Effector CD4-positive, alpha-beta T cell (primary cell): ENCODE results near the gene NUMA1.

Experiments
- DNase-seq: peaks from one replicate; pipeline ENCODE4 v3.0.0-alpha.2; 2020

NUMA1 gene

DNA sequence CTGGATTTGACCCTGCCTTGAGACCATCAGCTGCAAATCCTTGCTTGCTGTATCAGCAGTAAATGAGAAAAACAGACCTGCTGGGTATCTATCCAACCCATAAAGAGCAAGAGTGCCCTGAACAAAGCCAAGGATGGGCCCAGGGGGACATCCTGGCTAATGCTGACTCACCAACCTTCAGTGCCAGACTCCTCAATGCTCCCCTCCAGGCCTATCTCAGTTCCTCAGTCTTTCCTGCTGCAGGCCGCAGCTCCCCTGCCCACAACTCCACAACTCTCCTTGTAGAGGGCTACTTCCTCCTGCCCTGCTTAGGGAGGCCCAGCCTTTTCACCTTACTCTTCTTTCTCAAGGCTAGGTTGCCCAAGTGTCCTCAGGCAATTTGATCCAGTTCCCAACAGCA is 20.1 kb upstream of the NUMA1 start:
- DNase-seq = no peak

DNA sequence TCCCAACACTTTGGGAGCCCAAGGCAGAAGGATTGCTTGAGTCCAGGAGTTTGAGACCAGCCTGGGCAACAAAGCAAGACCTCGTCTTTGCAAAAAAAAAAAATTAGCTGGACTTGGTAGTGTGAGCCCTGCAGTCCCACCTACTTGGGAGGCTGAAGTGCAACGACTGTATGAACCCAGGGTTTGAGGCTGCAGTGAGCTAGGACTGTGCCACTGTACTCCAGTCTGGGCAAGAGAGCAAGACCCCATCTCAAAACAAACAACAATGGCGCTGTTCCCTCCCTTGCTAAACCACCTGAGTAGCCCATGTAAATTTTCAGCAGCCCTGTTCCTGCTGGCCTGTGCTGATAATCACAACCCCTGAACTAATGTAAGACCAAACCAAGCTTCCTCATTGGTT is 19.7 kb upstream of the NUMA1 start:
- DNase-seq = no peak

DNA sequence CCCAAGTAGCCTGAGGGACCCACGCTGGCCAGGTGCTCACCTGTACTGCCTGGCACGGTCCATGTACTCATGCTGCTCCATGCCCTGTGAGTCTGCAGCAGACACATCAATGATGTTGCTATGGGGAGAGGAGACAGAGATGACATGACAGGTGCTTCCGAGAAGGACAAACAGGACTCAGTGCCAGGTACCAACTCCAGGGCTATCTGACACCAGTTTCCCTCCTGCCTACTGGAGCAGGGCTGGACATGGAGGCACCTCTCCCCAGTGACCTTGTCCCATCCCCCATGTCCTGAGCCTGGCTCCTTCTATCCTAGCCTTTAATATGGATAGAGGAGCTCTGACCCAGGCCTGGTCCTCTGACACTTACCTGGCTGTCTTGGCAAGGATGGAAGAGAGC is 18.4 kb upstream of the NUMA1 start:
- no peak for DNase-seq

DNA sequence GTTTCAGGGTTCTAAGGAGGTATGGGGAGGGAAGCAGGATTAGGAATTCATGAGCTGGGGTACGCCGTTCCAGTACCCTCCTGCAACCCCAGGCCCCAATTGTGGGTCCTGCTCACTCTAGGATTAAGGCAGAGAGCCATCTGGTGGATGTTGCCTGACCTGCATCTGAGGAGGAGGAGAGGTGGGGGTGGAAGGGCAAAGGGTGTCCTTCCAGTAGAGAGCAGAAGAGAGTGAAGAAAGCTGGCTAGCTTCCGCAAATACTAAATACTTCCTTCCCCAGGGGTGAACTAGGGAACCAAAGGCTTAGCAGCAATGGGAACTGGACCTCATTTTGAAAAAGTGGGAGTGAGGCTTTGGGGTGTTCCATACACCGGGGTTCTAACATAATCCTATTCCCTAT is 10.9 kb upstream of the NUMA1 start:
- peak; percentile 63 for DNase-seq

DNA sequence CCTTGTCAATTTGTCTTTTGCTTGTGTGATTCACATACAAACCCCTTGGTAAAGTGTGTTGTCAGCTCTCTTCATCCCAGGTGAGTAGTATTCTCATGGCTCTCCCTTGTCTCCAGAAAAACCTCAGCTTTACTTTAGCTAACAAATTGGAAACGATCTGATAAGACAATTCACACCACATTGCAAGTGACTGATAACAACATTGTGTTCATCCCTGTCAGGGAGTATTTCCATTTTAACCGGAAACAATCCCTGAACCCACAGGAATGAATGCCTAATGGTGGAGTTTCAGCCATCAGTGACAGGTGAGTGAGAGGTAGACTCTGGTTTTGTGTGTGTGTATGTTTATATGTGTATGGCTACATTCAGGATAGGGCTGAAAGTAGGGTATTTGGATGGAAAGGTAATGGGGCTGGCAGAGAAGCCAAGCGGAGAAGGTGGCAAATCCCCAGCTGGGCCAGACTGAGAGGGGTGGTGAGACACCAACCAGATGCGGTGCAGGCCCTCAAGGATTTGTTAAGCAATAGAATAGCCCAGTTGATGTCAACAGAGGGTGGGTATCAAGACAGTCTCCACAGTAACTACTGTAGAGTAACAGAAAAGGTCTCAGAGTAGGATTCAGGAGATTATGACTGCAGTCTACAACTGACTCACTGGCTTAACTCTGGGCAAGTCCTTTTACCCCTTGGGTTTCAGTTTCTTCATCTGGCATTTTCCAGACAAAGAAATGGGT is 7.9 kb upstream of the NUMA1 start:
- no peak for DNase-seq

DNA sequence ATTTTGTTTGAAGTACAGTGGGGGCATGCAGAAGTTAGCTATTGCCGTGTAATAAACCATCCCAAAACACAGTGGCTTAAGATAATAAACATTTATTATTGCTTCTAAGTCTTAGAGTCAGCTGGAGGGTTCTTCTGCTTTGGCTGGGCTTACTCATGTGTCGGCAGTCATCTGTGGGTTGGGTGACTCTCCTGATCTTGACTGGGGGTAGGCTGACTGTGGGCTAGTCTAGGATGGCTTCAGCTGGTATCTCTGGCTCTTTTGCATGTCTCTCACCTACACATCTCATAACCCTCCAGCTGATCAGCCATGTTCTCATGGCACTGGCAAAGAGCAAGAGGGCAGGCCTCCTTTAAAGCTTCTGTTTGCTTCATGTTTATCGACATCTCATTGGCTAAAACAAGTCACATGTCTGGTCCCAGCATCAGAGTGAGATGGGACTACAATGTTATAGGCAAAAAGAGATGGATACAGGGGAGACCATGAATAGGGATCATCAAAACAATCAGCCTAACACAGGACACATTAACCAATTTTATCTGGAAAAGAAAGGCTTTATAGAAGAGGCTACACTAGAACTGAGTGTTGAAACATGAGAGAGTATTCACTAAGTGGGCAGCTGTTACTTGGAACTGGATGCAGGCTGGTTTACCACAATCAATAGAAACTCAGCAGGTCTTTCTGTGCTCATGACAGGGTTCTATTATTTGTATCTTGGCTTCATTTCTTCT is 5.4 kb upstream of the NUMA1 start:
- no peak for DNase-seq

DNA sequence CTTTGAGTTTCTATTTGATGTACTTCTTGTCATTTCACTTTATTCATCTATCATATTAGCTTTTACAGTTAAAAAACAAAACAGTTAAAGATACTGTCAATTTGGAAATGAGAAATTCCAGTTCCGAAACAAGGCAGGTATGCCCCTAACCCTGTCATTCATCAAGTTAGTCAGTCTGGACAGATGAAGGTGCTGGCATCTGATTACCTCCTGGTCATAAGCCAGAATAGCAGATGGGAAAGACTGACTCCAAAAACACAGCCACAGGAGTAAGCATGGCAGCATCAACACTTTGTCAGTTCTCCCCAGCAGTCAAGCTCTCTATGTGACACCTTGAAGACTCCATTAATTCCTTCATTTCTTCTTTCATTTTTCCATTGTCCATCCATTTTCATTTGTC is 4.6 kb upstream of the NUMA1 start:
- no peak for DNase-seq

DNA sequence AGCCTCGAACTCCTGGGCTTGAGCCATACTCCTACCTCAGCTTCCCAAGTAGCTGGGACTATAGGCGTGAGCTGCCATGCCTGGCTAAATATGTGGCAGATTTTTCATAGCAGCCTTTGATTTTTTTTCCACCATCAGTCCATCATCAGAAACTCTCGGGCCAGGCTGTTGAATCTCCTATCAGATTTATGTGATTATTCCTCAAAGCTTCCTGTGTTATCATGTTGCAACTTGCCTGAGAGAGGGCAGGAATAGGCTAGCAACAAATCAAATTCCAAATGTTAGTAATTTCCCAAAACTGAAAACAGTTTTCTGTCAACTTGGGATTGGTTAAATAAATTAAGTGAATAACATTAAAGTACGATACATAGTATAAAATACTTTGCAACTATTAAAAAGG is 3.7 kb upstream of the NUMA1 start:
- no peak for DNase-seq

DNA sequence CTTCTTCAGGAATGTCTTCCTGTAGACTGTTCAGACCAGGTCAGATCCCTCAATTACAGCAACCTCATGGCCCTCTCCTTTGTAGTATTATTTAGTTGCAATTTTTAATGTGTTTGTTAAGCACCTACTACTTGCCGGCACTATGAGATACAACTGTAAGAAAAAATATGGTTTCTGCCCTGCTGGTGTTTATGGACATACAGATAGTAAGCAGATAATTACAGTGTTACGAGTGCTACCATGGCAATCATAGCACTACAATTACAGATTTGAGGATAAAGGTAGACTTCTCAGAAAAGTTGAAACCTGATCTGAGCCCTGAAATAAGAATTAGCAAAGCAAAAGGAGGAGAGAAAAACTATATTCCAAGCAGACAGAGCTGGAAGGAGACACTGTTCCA is 3.1 kb upstream of the NUMA1 start:
- no peak for DNase-seq

DNA sequence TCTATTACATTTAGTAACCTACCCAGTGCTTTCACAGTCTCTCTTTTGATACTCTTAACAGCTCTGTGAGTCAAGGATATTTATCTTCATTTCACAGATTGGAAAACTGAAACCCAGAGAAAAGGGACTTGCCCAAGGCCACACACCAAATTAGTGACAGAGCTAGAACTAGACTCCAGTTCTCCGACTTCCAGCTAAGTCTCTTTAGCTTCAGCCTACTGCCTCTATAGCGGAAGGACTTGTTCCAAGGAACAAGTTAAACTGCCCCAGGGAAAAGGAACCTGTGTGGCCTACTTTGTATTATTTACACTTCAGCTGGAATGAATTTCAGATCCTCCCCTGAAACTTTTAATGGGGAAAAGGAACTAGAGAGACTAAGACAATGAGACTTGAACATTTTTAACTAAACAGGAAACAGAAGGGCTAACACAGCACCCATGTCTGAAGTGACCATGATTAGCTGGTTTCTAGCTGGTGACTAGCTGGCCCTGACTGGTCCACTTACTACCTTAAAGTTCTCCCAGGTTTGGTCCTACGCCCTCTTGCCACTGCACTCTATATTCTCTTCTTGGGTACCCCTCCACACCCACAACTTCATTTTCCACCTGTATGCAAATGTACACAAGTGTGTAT is 1.6 kb upstream of the NUMA1 start:
- no peak for DNase-seq

DNA sequence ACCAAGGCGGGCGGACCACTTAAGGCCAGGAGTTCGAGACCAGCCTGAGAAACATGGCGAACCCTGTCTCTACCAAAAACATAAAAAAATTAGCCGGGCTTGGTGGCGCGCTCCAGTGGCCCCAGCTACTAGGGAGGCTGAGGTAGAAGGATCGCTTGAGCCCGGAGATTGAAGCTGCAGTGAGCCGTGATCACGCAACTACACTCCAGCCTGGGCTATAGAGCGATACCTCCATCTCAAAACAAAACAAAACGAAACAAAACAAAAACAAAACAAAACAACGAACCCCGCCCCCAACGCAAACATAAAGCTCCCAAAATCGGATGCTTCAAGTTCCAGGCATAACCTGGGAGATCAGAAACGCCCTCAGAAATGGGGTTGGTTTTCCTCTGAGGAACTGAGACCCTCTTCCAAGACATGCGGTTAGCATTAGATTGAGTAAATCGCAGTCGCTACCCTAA is 872 bp upstream of the NUMA1 start:
- DNase-seq = no peak

DNA sequence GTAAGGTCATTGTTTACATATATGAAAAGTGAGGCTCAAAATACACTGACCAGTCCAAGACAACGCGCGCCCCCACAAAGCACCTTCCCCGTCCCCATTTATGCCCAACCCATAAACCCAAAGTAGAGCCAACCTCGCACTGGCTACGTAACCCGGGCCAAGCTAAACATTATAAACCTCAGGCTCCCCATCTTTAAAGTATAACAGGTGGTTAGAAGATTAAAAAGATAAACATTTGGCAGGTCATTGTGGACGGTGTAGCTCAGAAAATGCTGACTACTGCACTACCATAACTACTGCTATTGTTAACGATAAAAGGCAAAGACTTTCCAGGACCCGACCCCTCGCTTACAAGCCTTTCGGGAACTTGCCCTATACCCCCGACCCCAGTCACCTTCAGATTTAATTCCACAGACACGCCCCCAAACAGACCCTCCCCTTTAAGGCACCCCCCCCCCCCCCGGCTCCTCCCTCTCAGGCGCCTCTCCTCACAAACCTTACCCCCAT is 470 bp downstream of the NUMA1 start:
- DNase-seq = no peak

DNA sequence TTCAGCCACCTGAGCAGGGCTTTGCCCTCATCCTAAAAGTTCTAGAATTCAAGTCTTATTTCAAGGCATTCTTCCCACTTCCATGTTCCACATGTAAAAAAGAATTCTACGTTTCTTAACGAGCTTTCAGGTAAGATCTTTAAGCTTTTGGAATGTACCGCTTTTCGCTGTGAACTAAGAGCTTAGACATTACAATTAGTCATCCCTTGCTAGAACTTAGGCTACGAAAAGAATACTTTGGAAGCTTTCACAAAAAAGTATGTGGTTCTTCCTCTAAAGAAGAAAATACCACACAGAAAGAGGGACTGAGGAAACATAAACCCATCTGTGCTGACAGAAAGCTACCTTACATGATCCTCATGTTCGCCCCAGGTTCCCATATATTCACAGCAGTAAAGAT is 1.9 kb downstream of the NUMA1 start:
- no peak for DNase-seq

DNA sequence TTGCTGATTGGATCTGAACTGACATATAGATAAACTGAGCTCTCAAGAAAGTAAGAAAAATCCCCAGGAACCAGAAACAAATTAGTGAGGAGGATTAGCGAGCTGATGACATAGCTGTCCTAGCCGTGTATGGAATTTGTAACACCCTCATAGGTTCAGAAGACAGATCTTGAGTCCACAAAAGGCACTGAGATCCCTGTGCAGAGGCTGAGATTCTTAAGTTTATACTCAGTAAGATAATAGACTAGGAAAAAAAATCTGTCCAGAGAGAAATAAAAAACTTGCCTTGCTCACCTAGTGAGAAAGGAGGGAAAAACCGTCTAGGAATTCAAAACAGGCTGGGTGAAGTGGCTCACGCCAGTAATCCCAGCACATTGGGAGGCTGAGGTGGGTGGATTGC is 4.6 kb downstream of the NUMA1 start:
- no peak for DNase-seq

DNA sequence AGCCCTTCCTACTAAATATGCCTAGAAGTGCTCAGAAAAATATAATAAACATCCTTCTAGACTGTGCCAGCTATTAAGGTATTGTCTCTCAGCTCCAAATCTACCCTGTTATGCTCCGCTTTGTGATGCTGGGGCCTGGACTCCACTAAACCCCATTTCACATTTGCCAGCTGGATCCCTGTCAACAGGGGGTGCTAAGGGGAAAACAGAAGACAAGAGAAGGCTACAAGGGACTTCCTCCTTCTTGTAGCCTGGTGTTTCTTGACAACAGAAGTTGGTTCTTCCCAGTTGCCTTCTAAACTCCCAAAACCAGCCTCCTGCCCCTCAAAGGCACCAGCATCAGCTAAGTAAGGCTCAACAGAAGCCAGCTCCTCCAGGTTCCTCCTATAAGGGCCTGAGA is 5.2 kb downstream of the NUMA1 start:
- DNase-seq = no peak

DNA sequence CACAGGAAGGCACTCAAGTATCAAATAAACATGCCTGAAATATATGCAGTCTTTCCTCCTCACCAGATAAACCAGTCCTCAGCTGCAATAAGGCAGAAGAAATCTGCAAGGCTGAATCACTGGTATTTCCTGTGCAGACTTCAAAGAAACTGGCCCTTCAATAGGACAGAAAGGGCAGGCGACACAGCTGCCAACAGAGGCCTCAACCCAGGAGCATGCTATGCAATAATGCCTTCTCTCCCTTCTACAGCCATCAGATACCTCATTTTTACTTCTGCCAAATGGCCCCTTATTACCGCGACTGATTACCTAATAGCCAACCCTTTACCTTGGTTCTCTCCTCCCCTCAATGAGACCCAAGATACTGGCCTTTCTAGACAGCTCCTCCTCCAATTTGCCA is 8.0 kb downstream of the NUMA1 start:
- no peak for DNase-seq

DNA sequence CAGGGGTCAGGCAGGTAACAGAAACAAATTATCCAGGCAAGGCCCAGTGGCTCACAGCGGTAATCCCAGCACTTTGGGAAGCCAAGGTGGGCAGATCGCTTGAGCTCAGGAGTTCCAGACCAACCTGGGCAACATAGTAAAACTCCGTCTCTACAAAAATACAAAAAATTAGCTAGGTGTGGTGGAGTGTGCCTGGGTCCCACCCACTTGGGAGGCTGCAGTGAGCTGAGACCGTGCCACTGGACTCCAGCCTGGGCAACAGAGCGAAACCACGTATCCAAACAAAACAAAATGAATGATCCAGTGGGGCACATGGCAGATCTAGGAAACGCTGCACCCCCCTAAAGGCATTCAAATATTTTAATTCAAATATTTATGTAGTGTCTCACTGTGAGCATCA is 9.9 kb downstream of the NUMA1 start:
- DNase-seq = no peak

DNA sequence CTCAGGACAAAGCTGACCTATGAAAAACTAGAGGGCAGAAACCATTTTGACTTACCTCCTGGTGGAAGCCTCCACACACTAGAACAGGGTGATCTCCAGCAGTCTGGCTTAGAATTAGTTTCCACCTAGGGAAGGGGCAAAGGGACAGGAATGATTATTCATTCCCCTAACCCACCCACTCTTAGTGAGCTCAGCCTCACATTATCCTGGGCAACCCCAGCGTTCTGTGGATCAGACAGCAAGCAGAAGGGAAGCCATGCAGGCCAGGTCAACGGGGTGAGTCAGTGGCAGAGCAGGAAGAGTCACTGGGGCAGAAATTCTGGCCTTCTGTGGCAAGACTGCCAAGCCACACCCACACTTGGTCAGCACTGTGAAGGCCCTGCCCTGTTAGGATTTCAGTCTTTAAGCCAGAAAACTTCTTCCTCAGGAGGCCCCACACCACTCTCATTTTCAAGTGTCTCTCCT is 10.5 kb downstream of the NUMA1 start:
- no peak for DNase-seq

DNA sequence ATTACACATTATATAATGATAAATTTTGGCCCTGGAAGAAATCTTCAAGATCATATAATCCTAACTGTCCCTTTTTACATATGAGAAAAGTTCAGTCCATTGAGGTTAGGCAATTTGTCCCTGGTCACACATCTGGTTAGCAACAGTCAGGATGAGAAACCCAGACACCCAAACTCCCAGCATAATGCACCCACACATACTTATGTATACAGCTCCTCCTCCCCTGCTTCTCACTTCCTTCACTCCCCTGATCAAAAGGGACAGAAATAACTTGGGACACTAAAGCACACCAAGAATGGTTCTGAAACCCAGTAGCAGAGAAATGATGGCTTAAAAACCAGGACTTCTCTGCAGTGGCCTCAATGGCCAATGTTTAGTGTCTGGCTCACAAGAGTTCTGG is 11.1 kb downstream of the NUMA1 start:
- DNase-seq = no peak

DNA sequence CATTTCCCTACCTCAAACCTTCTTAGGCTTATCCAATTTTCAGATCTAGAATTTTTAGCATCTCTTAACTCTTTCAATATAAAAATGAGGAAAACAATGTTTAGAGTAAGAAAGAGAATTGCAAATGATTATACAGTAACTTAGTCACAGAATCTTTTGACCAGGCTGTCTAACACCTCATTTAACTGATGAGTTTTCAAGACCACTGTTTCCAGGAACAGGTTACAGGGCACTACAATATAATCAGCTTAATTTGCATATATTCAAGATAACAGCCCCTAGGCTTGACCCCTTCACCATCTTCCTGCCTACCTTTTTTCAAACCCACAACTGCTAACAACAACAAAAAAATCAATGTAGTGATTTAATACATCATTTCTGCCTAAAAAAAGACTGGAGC is 12.7 kb downstream of the NUMA1 start:
- no peak for DNase-seq

DNA sequence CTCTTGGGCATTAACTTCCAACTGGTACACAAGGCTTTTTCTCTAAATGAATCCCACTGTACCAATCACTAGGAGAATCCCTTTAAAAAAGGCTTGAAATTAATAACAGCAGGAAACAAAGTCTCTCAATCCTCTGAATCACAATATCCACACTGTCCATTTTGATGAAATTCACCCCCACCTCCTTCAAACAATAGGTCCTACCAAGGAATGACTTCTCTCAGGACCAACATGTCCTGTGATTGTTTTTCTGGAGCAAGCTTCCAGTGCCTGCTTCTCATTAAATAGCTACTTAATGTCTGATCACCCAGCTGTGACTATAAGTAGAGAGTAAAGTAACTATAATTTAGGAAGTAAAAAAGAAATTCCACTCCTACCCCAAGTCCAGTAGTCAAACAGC is 13.1 kb downstream of the NUMA1 start:
- DNase-seq = no peak

DNA sequence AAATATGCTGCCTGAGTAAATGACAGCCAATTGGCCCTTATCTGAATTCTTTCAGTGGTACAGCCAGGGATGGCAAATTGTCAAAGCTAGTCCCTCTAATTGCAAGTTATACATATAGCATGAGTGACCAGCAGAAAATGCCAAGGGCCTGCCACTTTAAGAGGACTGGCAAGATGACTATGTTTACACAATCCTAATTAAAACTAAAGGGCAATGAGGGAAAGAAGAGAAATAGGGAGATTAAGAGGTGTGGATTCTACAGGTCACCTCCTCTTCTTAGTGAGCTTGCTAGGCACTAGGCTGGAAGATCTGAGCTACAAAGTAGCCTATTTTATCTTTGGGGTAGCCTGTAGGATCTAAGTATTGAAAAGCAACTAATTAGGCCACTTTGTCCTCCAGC is 13.5 kb downstream of the NUMA1 start:
- no peak for DNase-seq

DNA sequence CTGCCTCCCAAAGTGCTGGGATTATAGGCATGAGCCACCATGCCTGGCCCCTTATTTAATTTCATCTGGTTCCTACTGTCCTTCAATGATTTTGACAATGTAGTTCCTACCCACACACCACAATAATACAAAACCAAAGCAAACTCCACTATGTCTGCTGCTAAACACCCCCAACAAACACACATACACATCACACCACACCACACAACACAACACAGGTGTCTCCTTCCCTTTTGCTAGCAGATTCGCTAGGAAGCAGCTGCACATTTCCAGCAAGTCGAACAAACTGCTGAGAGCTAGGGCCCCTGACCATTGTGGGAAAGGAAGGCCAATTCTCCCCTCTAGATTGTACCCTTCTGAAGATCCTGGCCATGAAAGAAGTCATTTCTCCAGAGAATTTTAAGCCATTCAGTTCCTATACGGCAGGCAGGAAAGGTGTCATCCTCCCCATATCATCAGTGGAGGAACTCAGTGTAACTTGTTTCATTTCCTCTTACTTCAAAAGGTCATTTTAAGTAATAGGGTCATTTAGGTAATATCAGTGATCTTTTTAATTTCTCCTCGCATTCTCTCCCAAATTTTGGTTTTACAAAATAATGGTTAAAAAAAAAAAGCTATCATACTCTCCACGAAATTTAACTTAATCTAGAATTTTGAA is 18.5 kb downstream of the NUMA1 start:
- DNase-seq = no peak
